HEK293 (cell line): ENCODE data around the gene WNT7A.

Experiments
- AEBP2 ChIP-seq: fragments of 450-650 bp; formaldehyde crosslinking; IDR thresholded peaks from 2 replicates; pipeline ENCODE4 v1.5.1; 2016; ENCODE audit warnings: missing biosample characterization, missing genetic modification characterization, borderline replicate concordance
- BCL11A ChIP-seq: fragments of 450-650 bp; formaldehyde crosslinking; IDR thresholded peaks from 2 replicates; pipeline ENCODE4 v1.5.1; 2016; ENCODE audit warnings: low read depth, missing biosample characterization, missing genetic modification characterization
- BCL6B ChIP-seq: fragments of 450-650 bp; formaldehyde crosslinking; IDR thresholded peaks from 2 replicates; pipeline ENCODE4 v1.5.1; 2017; ENCODE audit warnings: missing biosample characterization, missing genetic modification characterization
- CTCF ChIP-seq: fragments of 450-650 bp; formaldehyde crosslinking; IDR thresholded peaks from 2 replicates; pipeline ENCODE4 v1.5.1; 2016; ENCODE audit warnings: missing biosample characterization, missing genetic modification characterization
- EGR2 ChIP-seq: fragments of 450-650 bp; formaldehyde crosslinking; IDR thresholded peaks from 2 replicates; pipeline ENCODE4 v1.5.1; 2016; ENCODE audit warnings: low read depth, missing biosample characterization, missing genetic modification characterization
- GLI2 ChIP-seq: fragments of 450-650 bp; formaldehyde crosslinking; IDR thresholded peaks from 2 replicates; pipeline ENCODE4; 2017; ENCODE audit warnings: missing biosample characterization, missing genetic modification characterization, low read depth, borderline replicate concordance
- GLI4 ChIP-seq: fragments of 450-650 bp; formaldehyde crosslinking; IDR thresholded peaks from 2 replicates; pipeline ENCODE4 v1.5.1; 2016; ENCODE audit warnings: missing biosample characterization, missing genetic modification characterization
- OVOL3 ChIP-seq: fragments of 450-650 bp; formaldehyde crosslinking; IDR thresholded peaks from 2 replicates; pipeline ENCODE4 v1.5.1; 2016; ENCODE audit warnings: missing biosample characterization, missing genetic modification characterization
- PBX3 ChIP-seq: sonication (generic); formaldehyde crosslinking; IDR thresholded peaks from 2 replicates; pipeline ENCODE4 v1.8.1; 2022; ENCODE audit warnings: mild to moderate bottlenecking, moderate library complexity, missing genetic modification reagents
- YY1 ChIP-seq: fragments of 450-650 bp; formaldehyde crosslinking; IDR thresholded peaks from 2 replicates; pipeline ENCODE4 v1.5.1; 2018; ENCODE audit warnings: missing biosample characterization, missing genetic modification characterization
- ZBTB21 ChIP-seq: fragments of 450-650 bp; formaldehyde crosslinking; IDR thresholded peaks from 2 replicates; pipeline ENCODE4 v1.5.1; 2017; ENCODE audit warnings: missing biosample characterization, missing genetic modification characterization
- ZNF121 ChIP-seq: fragments of 450-650 bp; formaldehyde crosslinking; IDR thresholded peaks from 2 replicates; pipeline ENCODE4 v1.5.1; 2016; ENCODE audit warnings: missing biosample characterization, missing genetic modification characterization

- TF ChIP-seq CTCF (tag by site-specific recombination) (no peak), ZNF121 (tag by site-specific recombination) (no peak), ZBTB21 (tag by site-specific recombination) (no peak), GLI4 (tag by site-specific recombination) (no peak), GLI2 (no peak), BCL6B (tag by site-specific recombination) (no peak), YY1 (tag by site-specific recombination) (no peak), EGR2 (peak; percentile 98), OVOL3 (tag by site-specific recombination) (no peak), PBX3 (CRISPR knock-in tag) (no peak), BCL11A (no peak), AEBP2 (no peak)
These were observed 13.6 kb downstream of the WNT7A start for GRCh38 chr3:13866041-13866965.
